PC-3 (cell line): Measurements from ENCODE around the gene CFAP46.

Source experiments
- EZH2 ChIP-seq: fragments of 300-600 bp; sonication (generic); IDR thresholded peaks from one replicate; pipeline ENCODE4 v1.6.1; 2017; ENCODE audit warnings: antibody characterized with exemption, mild to moderate bottlenecking, low read length; ENCODE audit not compliant: unreplicated experiment
- EZH2phosphoT487 ChIP-seq: fragments of 300-600 bp; sonication (generic); IDR thresholded peaks from 2 replicates; pipeline ENCODE4 v1.6.1; 2018; ENCODE audit warnings: mild to moderate bottlenecking, antibody characterized with exemption, low read length, borderline replicate concordance
- TF ChIP-seq, protein P1 (sequence below): fragments of 300-600 bp; sonication (generic); conservative IDR thresholded peaks from 2 replicates; pipeline ENCODE4 v1.5.1; 2017; ENCODE audit warnings: antibody characterized with exemption, low read depth, mild to moderate bottlenecking, low read length

- TF ChIP-seq, protein P1, sequence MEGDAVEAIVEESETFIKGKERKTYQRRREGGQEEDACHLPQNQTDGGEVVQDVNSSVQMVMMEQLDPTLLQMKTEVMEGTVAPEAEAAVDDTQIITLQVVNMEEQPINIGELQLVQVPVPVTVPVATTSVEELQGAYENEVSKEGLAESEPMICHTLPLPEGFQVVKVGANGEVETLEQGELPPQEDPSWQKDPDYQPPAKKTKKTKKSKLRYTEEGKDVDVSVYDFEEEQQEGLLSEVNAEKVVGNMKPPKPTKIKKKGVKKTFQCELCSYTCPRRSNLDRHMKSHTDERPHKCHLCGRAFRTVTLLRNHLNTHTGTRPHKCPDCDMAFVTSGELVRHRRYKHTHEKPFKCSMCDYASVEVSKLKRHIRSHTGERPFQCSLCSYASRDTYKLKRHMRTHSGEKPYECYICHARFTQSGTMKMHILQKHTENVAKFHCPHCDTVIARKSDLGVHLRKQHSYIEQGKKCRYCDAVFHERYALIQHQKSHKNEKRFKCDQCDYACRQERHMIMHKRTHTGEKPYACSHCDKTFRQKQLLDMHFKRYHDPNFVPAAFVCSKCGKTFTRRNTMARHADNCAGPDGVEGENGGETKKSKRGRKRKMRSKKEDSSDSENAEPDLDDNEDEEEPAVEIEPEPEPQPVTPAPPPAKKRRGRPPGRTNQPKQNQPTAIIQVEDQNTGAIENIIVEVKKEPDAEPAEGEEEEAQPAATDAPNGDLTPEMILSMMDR: no peak
- TF ChIP-seq EZH2phosphoT487 (no peak), EZH2 (no peak)
These were observed 151.9 kb downstream of the CFAP46 start for GRCh38 chr10:132790470-132790869.
